HUES48 (cell line): ENCODE data around the gene COMP.
"Not testable (repeated sequence)": the region's sequence is repeated elsewhere in the genome, so short reads cannot be mapped to it uniquely, and the experiment has no call there.

Experiments used
- H3K27ac ChIP-seq: one replicate; pipeline ENCODE4 v1.7.0; 2013; ENCODE audit warnings: low read depth, low read length, inconsistent platforms
- H3K27me3 ChIP-seq: 2 replicates; pipeline ENCODE4 v1.6.1; 2013; ENCODE audit warnings: mild to moderate bottlenecking, low read length; ENCODE audit not compliant: control insufficient read depth, insufficient read depth
- H3K36me3 ChIP-seq: 2 replicates; pipeline ENCODE4 v1.6.1; 2013; ENCODE audit warnings: low read length; ENCODE audit not compliant: control insufficient read depth, insufficient read depth
- H3K4me1 ChIP-seq: 2 replicates; pipeline ENCODE4 v1.6.1; 2013; ENCODE audit warnings: mild to moderate bottlenecking, low read length; ENCODE audit not compliant: control insufficient read depth, insufficient read depth
- H3K4me3 ChIP-seq: 2 replicates; pipeline ENCODE4 v1.5.1; 2013; ENCODE audit warnings: mild to moderate bottlenecking, low read depth, low read length
- H3K9ac ChIP-seq: 2 replicates; pipeline ENCODE4 v1.6.1; 2013; ENCODE audit warnings: mild to moderate bottlenecking, low read depth, low read length, moderate library complexity
- H3K9me3 ChIP-seq: 2 replicates; pipeline ENCODE4 v1.6.1; 2013; ENCODE audit warnings: low read length; ENCODE audit not compliant: control insufficient read depth, insufficient read depth

The COMP gene

GRCh38 chr19:18828786-18829185, 37.7 kb upstream of the COMP start:
- Histone ChIP-seq H3K27ac (no peak overlapping the region), H3K9ac (no peak overlapping the region), H3K9me3 (no peaks in the 10 kb centered on the region), H3K4me3 (no peak overlapping the region), H3K4me1 (peaks cover 3% of the 10 kb centered on the region), H3K36me3 (no peaks in the 10 kb centered on the region), H3K27me3 (no peaks in the 10 kb centered on the region; the same call in 1 of the 2 replicates)

- Histone ChIP-seq H3K36me3 (no peaks in the 10 kb centered on the region), H3K27me3 (peaks cover 7% of the 10 kb centered on the region), H3K4me1 (no peaks in the 10 kb centered on the region)
Measured at GRCh38 chr19:18817574-18817973, 26.5 kb upstream of the COMP start.

GRCh38 chr19:18816645-18817044, 25.5 kb upstream of the COMP start:
- H3K36me3 ChIP-seq, H3K27ac ChIP-seq, H3K4me3 ChIP-seq, H3K9me3 ChIP-seq, H3K4me1 ChIP-seq, H3K9ac ChIP-seq: not testable (repeated sequence)
- H3K27me3 ChIP-seq = peaks cover 14% of the 10 kb centered on the region

More at GRCh38 chr19:18817574-18817973, 26.5 kb upstream of the COMP start:
- no peak overlapping the region for H3K27ac ChIP-seq
- H3K4me3 ChIP-seq = no peak overlapping the region
- H3K9me3 ChIP-seq = no peaks in the 10 kb centered on the region
- no peak overlapping the region for H3K9ac ChIP-seq

GRCh38 chr19:18815673-18816072, 24.6 kb upstream of the COMP start:
- H3K27me3 ChIP-seq = peaks cover 14% of the 10 kb centered on the region
- no peak overlapping the region for H3K9ac ChIP-seq
- H3K27ac ChIP-seq = no peak overlapping the region
- no peaks in the 10 kb centered on the region for H3K4me1 ChIP-seq
- no peaks in the 10 kb centered on the region for H3K9me3 ChIP-seq
- no peaks in the 10 kb centered on the region for H3K36me3 ChIP-seq
- no peak overlapping the region for H3K4me3 ChIP-seq

GRCh38 chr19:18814063-18814462, 23.0 kb upstream of the COMP start:
- H3K4me3 ChIP-seq = no peak overlapping the region
- H3K4me1 ChIP-seq = no peaks in the 10 kb centered on the region
- H3K9ac ChIP-seq = no peak overlapping the region
- H3K27ac ChIP-seq = no peak overlapping the region
- H3K27me3 ChIP-seq = peaks cover 14% of the 10 kb centered on the region
- no peaks in the 10 kb centered on the region for H3K36me3 ChIP-seq
- no peaks in the 10 kb centered on the region for H3K9me3 ChIP-seq

- H3K36me3 ChIP-seq, H3K9me3 ChIP-seq, H3K27ac ChIP-seq, H3K9ac ChIP-seq, H3K4me3 ChIP-seq, H3K4me1 ChIP-seq: not testable (repeated sequence)
- H3K27me3 ChIP-seq = peaks cover 19% of the 10 kb centered on the region
Measured at GRCh38 chr19:18811638-18812037, 20.5 kb upstream of the COMP start.

- no peaks in the 10 kb centered on the region for H3K4me1 ChIP-seq
- peaks cover 19% of the 10 kb centered on the region for H3K27me3 ChIP-seq
- no peaks in the 10 kb centered on the region for H3K9me3 ChIP-seq
- H3K9ac ChIP-seq = no peak overlapping the region
- H3K27ac ChIP-seq = no peak overlapping the region
- H3K36me3 ChIP-seq = no peaks in the 10 kb centered on the region
- H3K4me3 ChIP-seq = no peak overlapping the region
Measured at GRCh38 chr19:18809149-18809868, 18.2 kb upstream of the COMP start.

GRCh38 chr19:18807861-18808331, 16.8 kb upstream of the COMP start:
- Histone ChIP-seq H3K27me3 (peaks cover 15% of the 10 kb centered on the region), H3K9ac (no peak overlapping the region)

GRCh38 chr19:18804643-18805042, 13.5 kb upstream of the COMP start:
- peaks cover 22% of the 10 kb centered on the region for H3K27me3 ChIP-seq
- no peak overlapping the region for H3K9ac ChIP-seq
- no peaks in the 10 kb centered on the region for H3K9me3 ChIP-seq
- H3K4me1 ChIP-seq = no peaks in the 10 kb centered on the region
- H3K4me3 ChIP-seq = no peak overlapping the region
- no peak overlapping the region for H3K27ac ChIP-seq
- H3K36me3 ChIP-seq = no peaks in the 10 kb centered on the region

More at GRCh38 chr19:18807861-18808331, 16.8 kb upstream of the COMP start:
- no peak overlapping the region for H3K27ac ChIP-seq
- H3K4me3 ChIP-seq = no peak overlapping the region
- H3K36me3 ChIP-seq = no peaks in the 10 kb centered on the region
- no peaks in the 10 kb centered on the region for H3K4me1 ChIP-seq
- no peaks in the 10 kb centered on the region for H3K9me3 ChIP-seq

GRCh38 chr19:18804139-18804601, 13.1 kb upstream of the COMP start:
- Histone ChIP-seq H3K27me3 (peaks cover 27% of the 10 kb centered on the region), H3K9me3 (no peaks in the 10 kb centered on the region), H3K9ac (no peak overlapping the region), H3K4me3 (no peak overlapping the region), H3K36me3 (no peaks in the 10 kb centered on the region), H3K27ac (no peak overlapping the region), H3K4me1 (no peaks in the 10 kb centered on the region)

GRCh38 chr19:18803550-18804138, 12.5 kb upstream of the COMP start:
- H3K27ac ChIP-seq = no peak overlapping the region
- H3K36me3 ChIP-seq = no peaks in the 10 kb centered on the region
- H3K27me3 ChIP-seq = peaks cover 31% of the 10 kb centered on the region
- no peak overlapping the region for H3K4me3 ChIP-seq
- H3K4me1 ChIP-seq = no peaks in the 10 kb centered on the region
- no peak overlapping the region for H3K9ac ChIP-seq
- H3K9me3 ChIP-seq = no peaks in the 10 kb centered on the region
